Measurements from ENCODE around the gene HINT3.

GRCh38 chr6:125983246-125983945, 26.8 kb downstream of the HINT3 start:
- TF ChIP-seq CTCF (IDR thresholded peaks at IDR 0.05): no peak
- no peak for TF ChIP-seq POLR2AphosphoS5 (IDR thresholded peaks at IDR 0.05)
